Prostate gland (tissue), 2 donors: ENCODE data around the gene IL1A. TPM values are rescaled to one million over a fixed set of nuclear protein-coding genes. Genes with fewer than 3 reads are reported as not detected.

Experiments used
- DNase-seq: peaks from one replicate; pipeline ENCODE4 v3.0.0-alpha.2; 2019; ENCODE audit warnings: low spot score
- H3K27ac ChIP-seq, 2 donors: fragments of 200-600 bp; sonication (generic); 2 replicates each; pipeline ENCODE4 v1.5.1; 2017 to 2019
- H3K27me3 ChIP-seq: fragments of 200-600 bp; sonication (generic); replicated peaks from 2 replicates; pipeline ENCODE4 v1.5.1; 2019; ENCODE audit not compliant: insufficient read depth
- H3K36me3 ChIP-seq, 2 donors: fragments of 200-600 bp; sonication (generic); 1 replicate in 1 of 2; 2 replicates in 1 of 2; pipeline versions ENCODE4 v1.5.1 to v1.8.1; 2017 to 2019
- H3K4me1 ChIP-seq: fragments of 200-600 bp; sonication (generic); replicated peaks from 2 replicates; pipeline ENCODE4 v1.5.1; 2019
- H3K4me3 ChIP-seq, 2 donors: fragments of 200-600 bp; sonication (generic); 2 replicates each; pipeline ENCODE4 v1.5.1; 2017 to 2019
- H3K9me3 ChIP-seq: fragments of 200-600 bp; sonication (generic); 2 replicates; pipeline ENCODE4 v1.5.1; 2017
- POLR2A ChIP-seq: fragments of 450-650 bp; IDR thresholded peaks from one replicate; pipeline ENCODE4 v1.6.1; 2016; ENCODE audit warnings: antibody characterized with exemption, mild to moderate bottlenecking
- POLR2AphosphoS5 ChIP-seq: sonication (generic); formaldehyde crosslinking; IDR thresholded peaks from one replicate; pipeline ENCODE4 v1.6.1; 2017; ENCODE audit warnings: antibody characterized with exemption
- WGBS: methylation state at CpG from one replicate; pipeline ENCODE4 v1.1.5; 2018; 5-methylcytosine and 5-hydroxymethylcytosine counted together
- intact Hi-C: fragments of 100-400 bp; cut with DNase I; formaldehyde crosslinking; loops from one replicate; pipeline ENCODE4 v1.14.2; 2022
- total RNA-seq, 2 donors: library from RNA; depleted of rRNA; stranded (reverse); fragments of >200 nt; gene quantifications; one replicate each; pipeline ENCODE4 v1.1.0, GENCODE V29; 2016
- TF ChIP-seq, protein P1 (sequence below), 4 experiments: fragments of 200-600 bp in 2 of 4; fragments of 450-650 bp in 2 of 4; sonication (generic) in 2 of 4; IDR thresholded peaks; 1 replicate in 3 of 4; 2 replicates in 1 of 4; pipeline ENCODE4 v1.5.1; 2016 to 2019; ENCODE audit warnings: antibody characterized with exemption in 4 of 4, mild to moderate bottlenecking in 2 of 4, moderate library complexity in 2 of 4

Gene IL1A
- total RNA-seq, 2 donors from 2014 or later = 27.4 TPM; not detected in 1

DNA sequence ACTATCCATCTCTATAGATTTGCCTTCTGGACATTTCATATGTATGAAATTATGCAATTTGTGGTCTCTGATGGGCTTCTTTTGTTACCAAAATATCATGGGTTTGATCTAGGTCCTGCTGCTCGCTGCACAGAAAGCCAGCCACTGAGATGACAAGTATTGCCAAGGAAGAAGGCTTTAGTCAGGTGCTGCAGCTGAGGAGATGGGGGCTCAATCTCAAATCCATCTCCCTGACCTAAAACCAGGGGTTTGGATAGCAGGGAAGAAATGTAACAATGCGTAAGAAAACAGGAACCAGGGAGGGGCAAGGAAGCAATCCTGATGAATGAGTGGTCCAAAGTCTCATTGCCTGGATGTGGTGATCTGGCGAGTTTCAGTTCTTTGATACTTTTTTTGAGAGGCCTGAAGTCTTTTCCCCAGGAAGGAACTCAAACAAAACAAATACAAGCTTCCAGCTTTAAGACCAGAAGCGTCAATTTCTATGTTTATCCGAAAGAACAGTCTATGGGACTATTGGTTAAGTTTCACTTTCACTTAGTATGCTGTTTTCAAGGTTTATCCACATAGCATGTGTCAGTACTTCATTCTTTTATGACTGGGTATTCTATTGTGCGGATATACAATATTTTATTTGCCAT, 16.5 kb downstream of the IL1A start:
- DNase-seq = no peak
- TF ChIP-seq POLR2A = no peak
- TF ChIP-seq POLR2AphosphoS5 = no peak
- TF ChIP-seq, protein P1, sequence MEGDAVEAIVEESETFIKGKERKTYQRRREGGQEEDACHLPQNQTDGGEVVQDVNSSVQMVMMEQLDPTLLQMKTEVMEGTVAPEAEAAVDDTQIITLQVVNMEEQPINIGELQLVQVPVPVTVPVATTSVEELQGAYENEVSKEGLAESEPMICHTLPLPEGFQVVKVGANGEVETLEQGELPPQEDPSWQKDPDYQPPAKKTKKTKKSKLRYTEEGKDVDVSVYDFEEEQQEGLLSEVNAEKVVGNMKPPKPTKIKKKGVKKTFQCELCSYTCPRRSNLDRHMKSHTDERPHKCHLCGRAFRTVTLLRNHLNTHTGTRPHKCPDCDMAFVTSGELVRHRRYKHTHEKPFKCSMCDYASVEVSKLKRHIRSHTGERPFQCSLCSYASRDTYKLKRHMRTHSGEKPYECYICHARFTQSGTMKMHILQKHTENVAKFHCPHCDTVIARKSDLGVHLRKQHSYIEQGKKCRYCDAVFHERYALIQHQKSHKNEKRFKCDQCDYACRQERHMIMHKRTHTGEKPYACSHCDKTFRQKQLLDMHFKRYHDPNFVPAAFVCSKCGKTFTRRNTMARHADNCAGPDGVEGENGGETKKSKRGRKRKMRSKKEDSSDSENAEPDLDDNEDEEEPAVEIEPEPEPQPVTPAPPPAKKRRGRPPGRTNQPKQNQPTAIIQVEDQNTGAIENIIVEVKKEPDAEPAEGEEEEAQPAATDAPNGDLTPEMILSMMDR (IDR thresholded peaks at IDR 0.05) = no peak
- Histone ChIP-seq H3K27ac (no peak overlapping the region), H3K36me3 (no peaks in the 10 kb centered on the region), H3K27me3 (no peaks in the 10 kb centered on the region), H3K4me1 (no peaks in the 10 kb centered on the region), H3K4me3 (no peak overlapping the region), H3K9me3 (no peaks in the 10 kb centered on the region)
- WGBS = 76% methylated on average over 6 of the region's 6 CpGs
- intact Hi-C loops = no loop called here

DNA sequence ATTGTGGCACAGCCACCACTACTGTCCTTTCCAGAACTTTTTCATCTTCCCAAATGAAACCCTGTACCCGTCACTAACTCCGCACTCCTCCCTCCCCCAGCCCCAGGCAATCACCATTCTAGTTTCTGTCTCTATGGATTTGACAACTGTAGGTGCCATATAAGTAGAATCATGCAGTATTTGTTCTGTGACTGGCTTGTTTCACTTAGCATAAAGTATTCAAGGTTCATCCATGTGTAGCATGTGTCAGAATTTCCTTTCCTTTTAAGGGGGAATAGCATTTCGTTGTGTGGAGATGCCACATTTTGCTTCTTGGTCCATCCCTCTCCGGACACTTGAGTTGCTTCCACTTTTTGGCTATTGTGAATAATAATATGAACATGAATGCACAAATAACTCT, 19.0 kb downstream of the IL1A start:
- peak overlapping the region; percentile 46 to 47 for H3K4me3 ChIP-seq
- no peaks in the 10 kb centered on the region for H3K4me1 ChIP-seq
- TF ChIP-seq POLR2A (no peak), POLR2AphosphoS5 (no peak)
- TF ChIP-seq, protein P1 (IDR thresholded peaks at IDR 0.05) = no peak
- intact Hi-C loops = no loop called here
- WGBS = 44% methylated on average over 4 of the region's 4 CpGs
- no peaks in the 10 kb centered on the region for H3K27me3 ChIP-seq
- no peak overlapping the region for H3K27ac ChIP-seq
- DNase-seq = no peak
- no peaks in the 10 kb centered on the region for H3K9me3 ChIP-seq
- no peaks in the 10 kb centered on the region for H3K36me3 ChIP-seq

DNA sequence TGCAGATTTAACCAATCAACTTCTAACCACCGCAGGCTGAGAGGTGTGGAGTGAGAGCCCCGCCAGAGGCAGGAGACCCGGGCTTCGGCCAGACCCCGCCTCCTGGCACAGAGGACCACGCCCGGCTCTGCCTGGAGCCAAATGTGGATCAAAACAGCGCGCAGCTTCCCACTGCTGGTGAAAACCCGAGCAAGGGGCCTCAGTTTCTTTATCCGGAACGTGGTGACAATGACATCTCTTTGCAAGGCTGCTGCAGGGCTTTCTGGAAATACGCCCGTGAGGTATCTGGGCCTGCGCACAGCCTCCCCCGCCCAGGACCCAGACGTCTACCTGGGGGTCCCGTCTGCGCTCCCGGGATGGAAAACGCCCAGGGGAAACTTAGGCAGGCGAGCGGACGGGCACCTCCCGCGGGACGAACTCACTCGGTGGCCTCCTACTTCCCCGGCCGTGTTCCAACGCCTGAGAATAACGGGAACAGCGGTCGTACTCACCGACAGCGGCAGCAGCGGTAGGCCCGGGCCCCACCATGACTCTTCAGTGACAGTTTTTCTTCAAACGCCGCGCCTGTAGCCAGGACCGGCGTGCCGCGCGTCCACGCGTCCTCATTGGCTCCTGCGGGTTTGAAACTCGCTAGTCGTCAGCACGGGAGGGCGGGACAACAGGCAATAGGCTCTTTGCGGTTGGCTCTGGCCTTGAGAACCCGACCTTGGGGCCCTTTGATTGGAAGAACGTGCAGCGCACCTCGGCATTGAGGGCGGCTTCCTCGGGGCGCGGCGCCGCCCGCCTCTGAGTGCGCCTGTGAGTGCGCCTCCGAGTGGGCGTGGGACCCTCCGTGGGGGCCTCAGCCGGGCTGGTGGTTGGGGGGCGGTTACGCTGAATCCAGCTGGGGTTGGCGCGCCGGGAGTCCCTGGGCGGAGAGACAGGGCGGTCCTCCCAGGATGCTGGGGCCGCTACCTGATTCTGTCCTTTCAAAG, 19.9 kb downstream of the IL1A start, which contains the start of gene CKAP2L:
CKAP2L (minus strand) TSS at position 539 of the 974 bp plus-strand sequence; CDS start at position 528, 11 bp downstream.
- TF ChIP-seq, protein P1 (IDR thresholded peaks at IDR 0.05) = peak in 1 of 4 experiments; percentile 19
- TF ChIP-seq POLR2AphosphoS5 = peak; percentile 86
- TF ChIP-seq POLR2A = no peak
- no peaks in the 10 kb centered on the region for H3K9me3 ChIP-seq
- H3K36me3 ChIP-seq = no peaks in the 10 kb centered on the region
- under 1% methylated on average over 78 of the region's 79 CpGs for WGBS
- intact Hi-C loops = no loop called here
- no peaks in the 10 kb centered on the region for H3K27me3 ChIP-seq
- no peaks in the 10 kb centered on the region for H3K4me1 ChIP-seq
- peak within 1 kb of the TSS; percentile 46 to 47 for H3K4me3 ChIP-seq
- no peak within 1 kb of the TSS for H3K27ac ChIP-seq
- DNase-seq = peak; percentile 94

DNA sequence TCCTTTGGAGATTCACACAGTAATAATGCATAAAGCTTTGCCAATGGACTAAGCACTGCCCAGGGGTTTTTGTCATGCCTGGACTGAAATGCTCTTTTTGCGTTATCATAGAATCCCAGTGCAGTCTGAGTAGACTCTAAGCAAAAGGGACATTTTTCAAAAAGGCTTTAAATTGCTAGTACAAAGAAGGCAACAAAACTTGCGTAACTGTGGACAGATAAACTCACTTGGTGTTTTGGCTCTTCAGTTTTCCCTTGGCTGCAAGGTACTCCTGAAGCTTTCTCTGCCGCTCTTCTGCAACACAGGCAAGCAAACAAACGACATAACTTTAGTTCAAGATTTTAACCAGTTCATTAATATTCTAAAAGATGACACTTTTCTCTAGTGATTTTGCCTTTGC, 22.0 kb downstream of the IL1A start:
- DNase-seq = no peak
- Histone ChIP-seq H3K27me3 (no peaks in the 10 kb centered on the region), H3K27ac (no peak overlapping the region), H3K4me3 (no peak overlapping the region), H3K9me3 (no peaks in the 10 kb centered on the region), H3K4me1 (no peaks in the 10 kb centered on the region), H3K36me3 (no peaks in the 10 kb centered on the region)
- TF ChIP-seq, protein P1 (IDR thresholded peaks at IDR 0.05) = no peak
- TF ChIP-seq POLR2AphosphoS5 = no peak
- TF ChIP-seq POLR2A = no peak
- 87% methylated on average over 4 of the region's 4 CpGs for WGBS
- intact Hi-C loops = no loop called here
